B cell (primary cell): Measurements from ENCODE around the gene TMEM9. TPM values are rescaled to one million over a fixed set of nuclear protein-coding genes. Genes with fewer than 3 reads are reported as not detected.

Experiments
- ATAC-seq: fragments of 200-7000 bp; cut with Tn5 transposase; one replicate; pipeline ENCODE4 v1.10.0; 2021; ENCODE audit warnings: low read depth, mild to moderate bottlenecking, moderate number of reproducible peaks, moderate library complexity
- CTCF ChIA-PET: fragments of 350-600 bp; sonication (Branson Sonifier 250); formaldehyde crosslinking; loops from one replicate; lab custom pipeline; 2021; ENCODE audit warnings: antibody characterized with exemption, inconsistent platforms; lab: Charles Lee
- POLR2A ChIA-PET: fragments of 350-600 bp; sonication (Branson Sonifier 250); formaldehyde crosslinking; loops from one replicate; lab custom pipeline; 2021; ENCODE audit warnings: antibody characterized with exemption; lab: Charles Lee
- DNase-seq: peaks from one replicate; pipeline ENCODE4 v3.0.0; 2013
- H2AFZ ChIP-seq: 2 replicates; pipeline ENCODE4 v1.6.1; 2012; ENCODE audit warnings: mild to moderate bottlenecking, low read depth, low read length; ENCODE audit not compliant: insufficient read depth, poor library complexity, severe bottlenecking
- H3K27ac ChIP-seq, 2 donors: 1 replicate in 1 of 2; 2 replicates in 1 of 2; pipeline ENCODE4 v1.5.1; 2012 to 2013; ENCODE audit warnings: low read length in 2 of 2, mild to moderate bottlenecking in 2 of 2, moderate library complexity in 1 of 2
- H3K27me3 ChIP-seq, 4 experiments: fragments of 200-600 bp in 1 of 4; sonication (generic) in 1 of 4; replicated peaks in 1 of 4; 1 replicate in 2 of 4; 2 replicates in 2 of 4; pipeline versions ENCODE4 v1.6.1 to v1.7.0; 2013 to 2016; ENCODE audit warnings: low read length in 3 of 4, mild to moderate bottlenecking in 2 of 4, mixed read lengths in 1 of 4, moderate library complexity in 1 of 4; ENCODE audit not compliant: insufficient read depth in 4 of 4, control insufficient read depth in 3 of 4; ENCODE audit errors: control extremely low read depth in 1 of 4
- H3K36me3 ChIP-seq, 2 experiments: replicated peaks in 1 of 2; 1 replicate in 1 of 2; 2 replicates in 1 of 2; pipeline versions ENCODE4 v1.6.1 to v1.7.1; 2013; ENCODE audit warnings: low read length in 1 of 2; ENCODE audit not compliant: insufficient read depth in 2 of 2, control insufficient read depth in 1 of 2; ENCODE audit errors: control extremely low read depth in 1 of 2, extremely low read depth in 1 of 2
- H3K4me1 ChIP-seq, 2 donors: fragments of 200-600 bp in 1 of 2; sonication (generic) in 1 of 2; 1 replicate in 1 of 2; 2 replicates in 1 of 2; pipeline versions ENCODE4 v1.5.1 to v1.6.1; 2013 to 2017; ENCODE audit warnings: low read length in 2 of 2; ENCODE audit not compliant: control insufficient read depth in 2 of 2, insufficient read depth in 2 of 2
- H3K4me2 ChIP-seq: replicated peaks from 2 replicates; pipeline ENCODE3; 2012; ENCODE audit warnings: mild to moderate bottlenecking, low read depth, low read length; ENCODE audit not compliant: poor library complexity, severe bottlenecking
- H3K4me3 ChIP-seq, 5 experiments: fragments of 200-600 bp in 1 of 5; sonication (generic) in 1 of 5; 1 replicate in 3 of 5; 2 replicates in 2 of 5; pipeline versions ENCODE4 v1.5.1 to v1.7.0; 2011 to 2016; ENCODE audit warnings: low read length in 4 of 5, mild to moderate bottlenecking in 4 of 5, low read depth in 2 of 5, control low read depth in 1 of 5, moderate library complexity in 1 of 5; ENCODE audit not compliant: insufficient read depth in 1 of 5; ENCODE audit errors: control extremely low read depth in 1 of 5, extremely low read depth in 1 of 5
- H3K79me2 ChIP-seq: fragments of 200-600 bp; sonication (generic); one replicate; pipeline ENCODE4 v1.6.0; 2016; ENCODE audit warnings: low read length; ENCODE audit not compliant: control insufficient read depth, insufficient read depth
- H3K9ac ChIP-seq: fragments of 200-600 bp; sonication (generic); 2 replicates; pipeline ENCODE4 v1.6.1; 2017; ENCODE audit warnings: mild to moderate bottlenecking, low read length, moderate library complexity
- H3K9me3 ChIP-seq, 3 donors: one replicate each; pipeline versions ENCODE4 v1.6.1 to v1.7.1; 2013; ENCODE audit warnings: low read length in 2 of 3; ENCODE audit not compliant: control insufficient read depth in 2 of 3, insufficient read depth in 1 of 3; ENCODE audit errors: control extremely low read depth in 1 of 3
- H4K20me1 ChIP-seq: 2 replicates; pipeline ENCODE4 v1.6.0; 2012; ENCODE audit warnings: mild to moderate bottlenecking, low read length; ENCODE audit not compliant: insufficient read depth, control insufficient read depth, poor library complexity, severe bottlenecking
- H3K27ac Mint-ChIP-seq: one replicate; pipeline ENCODE4 v1.8.0; 2021; ENCODE audit warnings: mixed read lengths
- H3K27me3 Mint-ChIP-seq: one replicate; pipeline ENCODE4 v1.8.0; 2021; ENCODE audit warnings: mixed read lengths
- H3K4me1 Mint-ChIP-seq: one replicate; pipeline ENCODE4 v1.8.0; 2021; ENCODE audit warnings: mixed read lengths
- H3K4me3 Mint-ChIP-seq: one replicate; pipeline ENCODE4 v1.8.0; 2021; ENCODE audit warnings: mixed read lengths
- H3K9me3 Mint-ChIP-seq: one replicate; pipeline ENCODE4 v1.8.0; 2022; ENCODE audit warnings: mixed read lengths; ENCODE audit not compliant: insufficient read depth
- EZH2 ChIP-seq: IDR thresholded peaks from 2 replicates; pipeline ENCODE4 v1.6.1; 2012; ENCODE audit warnings: borderline replicate concordance, low read depth, mild to moderate bottlenecking, moderate library complexity, low read length; ENCODE audit not compliant: insufficient read depth, poor library complexity, severe bottlenecking
- WGBS: methylation state at CpG from one replicate; pipeline ENCODE4 v1.1.5; 2013; ENCODE audit warnings: missing lambda C conversion rate; ENCODE audit not compliant: insufficient coverage; 5-methylcytosine and 5-hydroxymethylcytosine counted together
- intact Hi-C: fragments of 100-400 bp; cut with micrococcal nuclease; formaldehyde crosslinking; loops from one replicate; pipeline ENCODE4 v1.10.0; 2022
- polyA plus RNA-seq: library from polyadenylated mRNA; depleted of rRNA; stranded (reverse); fragments of >200 nt; gene quantifications from 2 replicates; pipeline ENCODE4 v1.2.3, GENCODE V29; 2012
- total RNA-seq, 2 donors: library from RNA; stranded (reverse); fragments of 120-200 nt in 1 of 2; gene quantifications; 1 replicate in 1 of 2; 2 replicates in 1 of 2; pipeline versions ENCODE4 v1.2.3 to v1.2.4, GENCODE V29; 2013 to 2022
- TF ChIP-seq, protein P1 (sequence below): fragments of 200-600 bp; IDR thresholded peaks from one replicate; pipeline ENCODE4 v1.8.0; 2022; ENCODE audit warnings: antibody characterized with exemption, mild to moderate bottlenecking

TMEM9 gene
- total and polyA plus RNA-seq, 2 donors (not counting 1 experiment from before 2014, with no cell fraction given), result 23.6 to 29.2 TPM

DNA sequence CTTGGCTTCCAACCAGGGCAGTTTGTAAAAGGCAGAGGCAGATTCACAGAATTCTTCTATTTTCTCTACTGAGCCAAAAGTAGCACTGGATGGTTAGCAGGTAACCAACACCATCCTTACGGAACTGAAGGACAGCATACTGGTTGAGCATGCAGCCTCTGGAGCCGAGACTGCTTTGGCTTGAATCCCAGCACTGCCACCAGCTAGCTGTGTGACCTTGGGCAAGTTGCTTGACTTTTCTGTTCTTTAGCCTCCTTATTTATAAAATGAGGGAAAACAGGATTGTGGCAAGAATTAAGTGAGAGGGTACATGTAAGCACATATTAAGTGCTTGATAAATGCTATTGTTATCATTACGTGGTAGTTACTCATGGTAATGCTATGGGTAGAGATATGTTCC is 61.5 kb downstream of the TMEM9 start:
- Histone ChIP-seq H3K27ac (no peak overlapping the region), H3K9me3 (no peaks in the 10 kb centered on the region), H3K79me2 (no peaks in the 10 kb centered on the region), H3K4me2 (no peak overlapping the region), H2AFZ (no peak overlapping the region), H4K20me1 (no peaks in the 10 kb centered on the region), H3K4me1 (no peaks in the 10 kb centered on the region), H3K9ac (no peak overlapping the region), H3K4me3 (no peak overlapping the region), H3K36me3 (no peaks in the 10 kb centered on the region), H3K27me3 (peaks cover 0 to 3% (median 0%) of the 10 kb centered on the region in 4 experiments)
- no peaks in the 10 kb centered on the region for H3K4me1 Mint-ChIP-seq
- H3K9me3 Mint-ChIP-seq, result no peaks in the 10 kb centered on the region
- CTCF ChIA-PET, result no interaction called here
- no peak overlapping the region for H3K27ac Mint-ChIP-seq
- 100% methylated on average over 1 of the region's 3 CpGs for WGBS
- peaks cover 7% of the 10 kb centered on the region for H3K27me3 Mint-ChIP-seq
- TF ChIP-seq, protein P1, sequence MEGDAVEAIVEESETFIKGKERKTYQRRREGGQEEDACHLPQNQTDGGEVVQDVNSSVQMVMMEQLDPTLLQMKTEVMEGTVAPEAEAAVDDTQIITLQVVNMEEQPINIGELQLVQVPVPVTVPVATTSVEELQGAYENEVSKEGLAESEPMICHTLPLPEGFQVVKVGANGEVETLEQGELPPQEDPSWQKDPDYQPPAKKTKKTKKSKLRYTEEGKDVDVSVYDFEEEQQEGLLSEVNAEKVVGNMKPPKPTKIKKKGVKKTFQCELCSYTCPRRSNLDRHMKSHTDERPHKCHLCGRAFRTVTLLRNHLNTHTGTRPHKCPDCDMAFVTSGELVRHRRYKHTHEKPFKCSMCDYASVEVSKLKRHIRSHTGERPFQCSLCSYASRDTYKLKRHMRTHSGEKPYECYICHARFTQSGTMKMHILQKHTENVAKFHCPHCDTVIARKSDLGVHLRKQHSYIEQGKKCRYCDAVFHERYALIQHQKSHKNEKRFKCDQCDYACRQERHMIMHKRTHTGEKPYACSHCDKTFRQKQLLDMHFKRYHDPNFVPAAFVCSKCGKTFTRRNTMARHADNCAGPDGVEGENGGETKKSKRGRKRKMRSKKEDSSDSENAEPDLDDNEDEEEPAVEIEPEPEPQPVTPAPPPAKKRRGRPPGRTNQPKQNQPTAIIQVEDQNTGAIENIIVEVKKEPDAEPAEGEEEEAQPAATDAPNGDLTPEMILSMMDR, result no peak
- no peak for TF ChIP-seq EZH2
- intact Hi-C loops, result no loop called here
- no peak for DNase-seq
- no peak overlapping the region for H3K4me3 Mint-ChIP-seq
- no peak for ATAC-seq
- POLR2A ChIA-PET, result no interaction called here

- Mint-ChIP-seq H3K4me3 (no peak overlapping the region), H3K9me3 (no peaks in the 10 kb centered on the region), H3K4me1 (no peaks in the 10 kb centered on the region), H3K27me3 (peaks cover 16% of the 10 kb centered on the region), H3K27ac (no peak overlapping the region)
- no peaks in the 10 kb centered on the region for H3K79me2 ChIP-seq
- intact Hi-C loops, result no loop called here
- H3K4me1 ChIP-seq, result no peaks in the 10 kb centered on the region
- TF ChIP-seq, protein P1, result no peak
- no peak for TF ChIP-seq EZH2
- DNase-seq, result no peak
- POLR2A ChIA-PET, result no interaction called here
- no peaks in the 10 kb centered on the region for H4K20me1 ChIP-seq
- H3K9me3 ChIP-seq, result no peaks in the 10 kb centered on the region
- H3K27ac ChIP-seq, result no peak overlapping the region
- H2AFZ ChIP-seq, result no peak overlapping the region
- H3K4me2 ChIP-seq, result no peak overlapping the region
- no peak for ATAC-seq
- H3K4me3 ChIP-seq, result no peak overlapping the region
- peaks cover 0 to 3% (median 1%) of the 10 kb centered on the region in 4 experiments for H3K27me3 ChIP-seq
- WGBS, result 83% methylated on average over 2 of the region's 4 CpGs
- CTCF ChIA-PET, result interaction anchor here (0.9 kb wide), 1 partner anchor 112 kb away, joined by 3 read pairs; no protein-coding TSS in a partner anchor
- no peaks in the 10 kb centered on the region for H3K36me3 ChIP-seq
- no peak overlapping the region for H3K9ac ChIP-seq
These were observed 63.0 kb downstream of the TMEM9 start for GRCh38 chr1:201091256-201091655.
